PC-3 (cell line): ENCODE results near the gene SLC13A3.

Source experiments
- EZH2phosphoT487 ChIP-seq: fragments of 300-600 bp; sonication (generic); IDR thresholded peaks from 2 replicates; pipeline ENCODE4 v1.6.1; 2018; ENCODE audit warnings: mild to moderate bottlenecking, antibody characterized with exemption, low read length, borderline replicate concordance
- TF ChIP-seq, protein P1 (sequence below): fragments of 300-600 bp; sonication (generic); conservative IDR thresholded peaks from 2 replicates; pipeline ENCODE4 v1.5.1; 2017; ENCODE audit warnings: antibody characterized with exemption, low read depth, mild to moderate bottlenecking, low read length

DNA sequence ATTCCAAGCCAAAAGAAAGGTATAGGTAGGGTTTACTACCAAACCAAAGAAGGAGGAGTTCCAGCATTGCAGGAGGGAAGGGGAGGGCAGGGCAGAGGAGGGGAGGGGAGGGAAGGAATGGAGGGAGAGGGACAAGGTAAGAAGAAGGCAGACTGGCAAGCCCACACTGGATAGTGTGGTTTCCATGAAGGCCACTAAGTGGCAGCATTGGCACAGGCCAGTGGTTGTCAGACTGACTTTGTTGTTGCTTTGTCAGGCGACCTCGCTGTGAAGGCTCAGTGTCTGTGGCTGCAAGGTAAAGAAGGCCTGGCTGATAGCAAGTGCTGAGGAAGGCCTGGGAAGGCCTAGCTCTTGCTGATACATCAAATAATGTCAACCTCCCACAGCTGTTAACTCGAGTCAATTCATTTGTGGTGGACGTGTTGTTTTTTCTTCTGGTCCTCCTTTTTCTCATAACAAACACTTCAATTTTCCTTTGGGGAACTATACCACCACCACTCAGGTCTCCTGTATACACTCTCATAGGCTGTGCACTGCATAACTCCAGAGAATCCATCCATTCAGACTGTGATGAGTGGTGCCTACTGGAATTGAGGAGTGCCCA is 130.2 kb downstream of the SLC13A3 start:
- TF ChIP-seq, protein P1, sequence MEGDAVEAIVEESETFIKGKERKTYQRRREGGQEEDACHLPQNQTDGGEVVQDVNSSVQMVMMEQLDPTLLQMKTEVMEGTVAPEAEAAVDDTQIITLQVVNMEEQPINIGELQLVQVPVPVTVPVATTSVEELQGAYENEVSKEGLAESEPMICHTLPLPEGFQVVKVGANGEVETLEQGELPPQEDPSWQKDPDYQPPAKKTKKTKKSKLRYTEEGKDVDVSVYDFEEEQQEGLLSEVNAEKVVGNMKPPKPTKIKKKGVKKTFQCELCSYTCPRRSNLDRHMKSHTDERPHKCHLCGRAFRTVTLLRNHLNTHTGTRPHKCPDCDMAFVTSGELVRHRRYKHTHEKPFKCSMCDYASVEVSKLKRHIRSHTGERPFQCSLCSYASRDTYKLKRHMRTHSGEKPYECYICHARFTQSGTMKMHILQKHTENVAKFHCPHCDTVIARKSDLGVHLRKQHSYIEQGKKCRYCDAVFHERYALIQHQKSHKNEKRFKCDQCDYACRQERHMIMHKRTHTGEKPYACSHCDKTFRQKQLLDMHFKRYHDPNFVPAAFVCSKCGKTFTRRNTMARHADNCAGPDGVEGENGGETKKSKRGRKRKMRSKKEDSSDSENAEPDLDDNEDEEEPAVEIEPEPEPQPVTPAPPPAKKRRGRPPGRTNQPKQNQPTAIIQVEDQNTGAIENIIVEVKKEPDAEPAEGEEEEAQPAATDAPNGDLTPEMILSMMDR, result peak; percentile 83
- no peak for TF ChIP-seq EZH2phosphoT487
